Measurements from ENCODE around the gene HELZ. TPM values are rescaled to one million over a fixed set of nuclear protein-coding genes. Genes with fewer than 3 reads are reported as not detected.

HELZ gene
- total and polyA plus RNA-seq, 2 donors (not counting 1 experiment from before 2014, with no cell fraction given), result 18.9 to 28.1 TPM

- Histone ChIP-seq H3K27me3 (ENCODE audit: control insufficient read depth, insufficient read depth, low read length) (no peaks in the 10 kb centered on the region), H4K20me1 (ENCODE audit: control insufficient read depth, extremely low read depth, insufficient read depth, low read length) (no peaks in the 10 kb centered on the region), H3K4me3 (replicated peaks in 1 of 4; ENCODE audit: control extremely low read depth in 1 of 4, insufficient read depth in 1 of 4, low read depth in 3 of 4, low read length in 4 of 4) (no peak overlapping the region), H3K4me2 (ENCODE audit: extremely low read depth, insufficient read depth, low read length) (no peak overlapping the region), H3K4me1 (ENCODE audit: control insufficient read depth, extremely low read depth, insufficient read depth, low read length) (no peaks in the 10 kb centered on the region), H3K9ac (ENCODE audit: insufficient read depth, low read length) (no peak overlapping the region), H3K36me3 (ENCODE audit: control insufficient read depth, insufficient read depth, low read length) (no peaks in the 10 kb centered on the region), H2AFZ (ENCODE audit: low read length) (no peak overlapping the region), H3K9me3 (ENCODE audit: control insufficient read depth, insufficient read depth, low read depth, low read length) (no peaks in the 10 kb centered on the region), H3K27ac (ENCODE audit: insufficient read depth, low read length) (no peak overlapping the region), H3K79me2 (ENCODE audit: control insufficient read depth, insufficient read depth, low read length) (no peaks in the 10 kb centered on the region)
- TF ChIP-seq CTCF (conservative IDR thresholded peaks at IDR 0.05 in 1 of 2, IDR thresholded peaks at IDR 0.05 in 1 of 2; ENCODE audit: low read depth in 1 of 2, low read length in 2 of 2) (no peak), EZH2 (IDR thresholded peaks at IDR 0.05; ENCODE audit: low read length, missing control alignments) (no peak)
- DNase-seq (ENCODE audit: low read depth in 2 of 2), result no peak
These were observed 70.8 kb downstream of the HELZ start for GRCh38 chr17:67174190-67174589.

- H3K36me3 ChIP-seq (ENCODE audit: control insufficient read depth, insufficient read depth, low read length), result no peaks in the 10 kb centered on the region
- no peaks in the 10 kb centered on the region for H3K27me3 ChIP-seq (ENCODE audit: control insufficient read depth, insufficient read depth, low read length)
- no peaks in the 10 kb centered on the region for H3K4me1 ChIP-seq (ENCODE audit: control insufficient read depth, extremely low read depth, insufficient read depth, low read length)
- H3K4me3 ChIP-seq (replicated peaks in 1 of 4; ENCODE audit: control extremely low read depth in 1 of 4, insufficient read depth in 1 of 4, low read depth in 3 of 4, low read length in 4 of 4), result no peak overlapping the region
- no peaks in the 10 kb centered on the region for H4K20me1 ChIP-seq (ENCODE audit: control insufficient read depth, extremely low read depth, insufficient read depth, low read length)
- TF ChIP-seq EZH2 (IDR thresholded peaks at IDR 0.05; ENCODE audit: low read length, missing control alignments) (no peak), CTCF (conservative IDR thresholded peaks at IDR 0.05 in 1 of 2, IDR thresholded peaks at IDR 0.05 in 1 of 2; ENCODE audit: low read depth in 1 of 2, low read length in 2 of 2) (no peak)
- no peak for DNase-seq (ENCODE audit: low read depth in 2 of 2)
- H2AFZ ChIP-seq (ENCODE audit: low read length), result no peak overlapping the region
- H3K9me3 ChIP-seq (ENCODE audit: control insufficient read depth, insufficient read depth, low read depth, low read length), result no peaks in the 10 kb centered on the region
- H3K9ac ChIP-seq (ENCODE audit: insufficient read depth, low read length), result no peak overlapping the region
- H3K27ac ChIP-seq (ENCODE audit: insufficient read depth, low read length), result no peak overlapping the region
- no peak overlapping the region for H3K4me2 ChIP-seq (ENCODE audit: extremely low read depth, insufficient read depth, low read length)
- no peaks in the 10 kb centered on the region for H3K79me2 ChIP-seq (ENCODE audit: control insufficient read depth, insufficient read depth, low read length)
These were observed 73.4 kb downstream of the HELZ start for GRCh38 chr17:67171560-67171959.

- Histone ChIP-seq H3K9ac (ENCODE audit: insufficient read depth, low read length) (no peak overlapping the region), H4K20me1 (ENCODE audit: control insufficient read depth, extremely low read depth, insufficient read depth, low read length) (no peaks in the 10 kb centered on the region), H3K4me3 (replicated peaks in 1 of 4; ENCODE audit: control extremely low read depth in 1 of 4, insufficient read depth in 1 of 4, low read depth in 3 of 4, low read length in 4 of 4) (no peak overlapping the region), H3K27ac (ENCODE audit: insufficient read depth, low read length) (no peak overlapping the region), H3K27me3 (ENCODE audit: control insufficient read depth, insufficient read depth, low read length) (no peaks in the 10 kb centered on the region), H3K79me2 (ENCODE audit: control insufficient read depth, insufficient read depth, low read length) (no peaks in the 10 kb centered on the region), H3K4me1 (ENCODE audit: control insufficient read depth, extremely low read depth, insufficient read depth, low read length) (no peaks in the 10 kb centered on the region), H2AFZ (ENCODE audit: low read length) (no peak overlapping the region), H3K36me3 (ENCODE audit: control insufficient read depth, insufficient read depth, low read length) (peaks cover 1% of the 10 kb centered on the region), H3K9me3 (ENCODE audit: control insufficient read depth, insufficient read depth, low read depth, low read length) (no peaks in the 10 kb centered on the region), H3K4me2 (ENCODE audit: extremely low read depth, insufficient read depth, low read length) (no peak overlapping the region)
- DNase-seq (ENCODE audit: low read depth in 2 of 2), result no peak
- no peak for TF ChIP-seq CTCF (conservative IDR thresholded peaks at IDR 0.05 in 1 of 2, IDR thresholded peaks at IDR 0.05 in 1 of 2; ENCODE audit: low read depth in 1 of 2, low read length in 2 of 2)
- TF ChIP-seq EZH2 (IDR thresholded peaks at IDR 0.05; ENCODE audit: low read length, missing control alignments), result no peak
These were observed 76.5 kb downstream of the HELZ start for GRCh38 chr17:67168496-67168895.

Data from fibroblast of lung (primary cell).